OCI-LY7 (cell line): ENCODE data around the gene OR5AU1. TPM values are rescaled to one million over a fixed set of nuclear protein-coding genes. Genes with fewer than 3 reads are reported as not detected.
A peak's percentile ranks its signal among the peaks of the same experiment; 100 is the strongest.

Experiments used
- BruUV-seq: library from RNA; stranded (reverse); fragments of 400-500 nt; replicated peaks from 2 replicates; lab custom pipeline; 2021; lab: Mats Ljungman, UMichigan
- CTCF ChIA-PET: fragments of 300-600 bp; sonication (Branson Sonifier 250); formaldehyde crosslinking; loops from one replicate; lab custom pipeline; 2022; ENCODE audit warnings: antibody characterized with exemption; ENCODE audit not compliant: unreplicated experiment; lab: Charles Lee
- POLR2A ChIA-PET: fragments of 300-600 bp; sonication (Branson Sonifier 250); formaldehyde crosslinking; loops from one replicate; lab custom pipeline; 2022; ENCODE audit warnings: antibody characterized with exemption; lab: Charles Lee
- DNase-seq: peaks from one replicate; pipeline ENCODE4 v3.0.0-alpha.2; 2015; ENCODE audit warnings: low spot score
- H2AFZ ChIP-seq: fragments of 200-600 bp; sonication (generic), shearing (Covaris generic); 2 replicates; pipeline ENCODE4 v1.6.1; 2014; ENCODE audit warnings: mild to moderate bottlenecking, antibody characterized with exemption, low read length, moderate library complexity
- H3K27ac ChIP-seq: fragments of 200-600 bp; sonication (generic); 2 replicates; pipeline ENCODE4 v1.5.1; 2014; ENCODE audit warnings: mixed run types, low read depth, mild to moderate bottlenecking, moderate library complexity, low read length, inconsistent platforms; ENCODE audit not compliant: poor library complexity, severe bottlenecking
- H3K36me3 ChIP-seq: fragments of 200-600 bp; sonication (generic); 2 replicates; pipeline ENCODE4 v1.6.1; 2014; ENCODE audit warnings: mild to moderate bottlenecking, antibody characterized with exemption, low read length, moderate library complexity, mixed read lengths; ENCODE audit not compliant: insufficient read depth
- H3K4me1 ChIP-seq: fragments of 200-600 bp; sonication (generic); 2 replicates; pipeline ENCODE4 v1.5.1; 2014; ENCODE audit warnings: mild to moderate bottlenecking, low read length; ENCODE audit not compliant: insufficient read depth, poor library complexity, severe bottlenecking
- H3K4me2 ChIP-seq: fragments of 200-600 bp; sonication (generic); 2 replicates; pipeline ENCODE4 v1.6.1; 2014; ENCODE audit warnings: mild to moderate bottlenecking, low read length
- H3K4me3 ChIP-seq: fragments of 200-600 bp; sonication (generic); 2 replicates; pipeline ENCODE4 v1.5.1; 2014; ENCODE audit warnings: mild to moderate bottlenecking, low read depth, low read length; ENCODE audit not compliant: poor library complexity, severe bottlenecking
- H3K79me2 ChIP-seq: fragments of 200-600 bp; sonication (generic); 2 replicates; pipeline ENCODE4 v1.6.1; 2016; ENCODE audit warnings: low read depth, mild to moderate bottlenecking, low read length, moderate library complexity, mixed read lengths; ENCODE audit not compliant: insufficient read depth
- H3K9me2 ChIP-seq: fragments of 200-600 bp; sonication (generic); 2 replicates; pipeline ENCODE4 v1.6.1; 2016; ENCODE audit warnings: mild to moderate bottlenecking, low read length, mixed read lengths; ENCODE audit not compliant: insufficient read depth
- H3K9me3 ChIP-seq: fragments of 200-600 bp; sonication (generic); 2 replicates; pipeline ENCODE4 v1.6.1; 2014; ENCODE audit warnings: mild to moderate bottlenecking, mixed run types, low read length, mixed read lengths
- H4K20me1 ChIP-seq: fragments of 200-600 bp; sonication (generic); 2 replicates; pipeline ENCODE4 v1.6.1; 2014; ENCODE audit warnings: mild to moderate bottlenecking, antibody characterized with exemption, low read length, moderate library complexity, mixed read lengths; ENCODE audit not compliant: insufficient read depth
- EZH2phosphoT487 ChIP-seq: fragments of 200-600 bp; sonication (generic); IDR thresholded peaks from 2 replicates; pipeline ENCODE4 v1.6.1; 2018; ENCODE audit warnings: low read depth, borderline replicate concordance, mild to moderate bottlenecking, mixed run types, antibody characterized with exemption, low read length, moderate library complexity, mixed read lengths
- intact Hi-C: fragments of 100-400 bp; cut with micrococcal nuclease; formaldehyde crosslinking; loops from one replicate; pipeline ENCODE4 v1.10.0; 2022; ENCODE audit not compliant: unreplicated experiment
- total RNA-seq, 2 experiments: library from RNA; depleted of rRNA in 1 of 2; stranded (reverse); fragments of >200 nt in 1 of 2; shearing (Covaris generic) in 1 of 2; gene quantifications; 2 replicates each; pipeline ENCODE4 v1.2.3, GENCODE V29; 2014 to 2022
- TF ChIP-seq, protein P1 (sequence below): fragments of 200-600 bp; sonication (generic); conservative IDR thresholded peaks from 2 replicates; pipeline ENCODE4 v1.5.1; 2014; ENCODE audit warnings: mild to moderate bottlenecking, antibody characterized with exemption, low read length, moderate library complexity, mixed read lengths

Gene OR5AU1
- total RNA-seq, 2 experiments from 2014 or later, result not detected

DNA sequence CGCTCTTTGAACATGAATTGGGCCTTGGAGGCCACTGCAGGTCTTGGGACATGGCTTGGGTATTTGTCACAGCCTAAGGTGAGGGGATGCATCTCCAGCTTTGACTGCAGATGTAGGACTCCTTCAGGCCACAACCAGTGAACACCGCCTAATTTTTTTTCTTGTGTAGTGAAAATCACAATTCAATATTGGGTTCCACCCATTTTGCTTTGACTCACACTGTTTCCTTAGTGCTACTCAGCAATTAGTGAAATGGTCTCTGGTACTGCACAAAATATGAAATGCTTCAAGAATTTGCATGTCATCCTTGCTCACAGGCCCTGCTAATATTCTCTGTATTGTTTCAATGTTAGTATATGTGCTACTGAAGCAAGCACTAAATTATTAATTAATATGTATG, 42.5 kb downstream of the OR5AU1 start:
- no peak for TF ChIP-seq EZH2phosphoT487
- TF ChIP-seq, protein P1, sequence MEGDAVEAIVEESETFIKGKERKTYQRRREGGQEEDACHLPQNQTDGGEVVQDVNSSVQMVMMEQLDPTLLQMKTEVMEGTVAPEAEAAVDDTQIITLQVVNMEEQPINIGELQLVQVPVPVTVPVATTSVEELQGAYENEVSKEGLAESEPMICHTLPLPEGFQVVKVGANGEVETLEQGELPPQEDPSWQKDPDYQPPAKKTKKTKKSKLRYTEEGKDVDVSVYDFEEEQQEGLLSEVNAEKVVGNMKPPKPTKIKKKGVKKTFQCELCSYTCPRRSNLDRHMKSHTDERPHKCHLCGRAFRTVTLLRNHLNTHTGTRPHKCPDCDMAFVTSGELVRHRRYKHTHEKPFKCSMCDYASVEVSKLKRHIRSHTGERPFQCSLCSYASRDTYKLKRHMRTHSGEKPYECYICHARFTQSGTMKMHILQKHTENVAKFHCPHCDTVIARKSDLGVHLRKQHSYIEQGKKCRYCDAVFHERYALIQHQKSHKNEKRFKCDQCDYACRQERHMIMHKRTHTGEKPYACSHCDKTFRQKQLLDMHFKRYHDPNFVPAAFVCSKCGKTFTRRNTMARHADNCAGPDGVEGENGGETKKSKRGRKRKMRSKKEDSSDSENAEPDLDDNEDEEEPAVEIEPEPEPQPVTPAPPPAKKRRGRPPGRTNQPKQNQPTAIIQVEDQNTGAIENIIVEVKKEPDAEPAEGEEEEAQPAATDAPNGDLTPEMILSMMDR, result no peak
- Histone ChIP-seq H3K79me2 (no peaks in the 10 kb centered on the region), H4K20me1 (no peaks in the 10 kb centered on the region), H3K27ac (no peak overlapping the region), H3K4me1 (peaks cover 11% of the 10 kb centered on the region), H3K9me2 (no peaks in the 10 kb centered on the region), H3K9me3 (no peaks in the 10 kb centered on the region), H3K4me3 (no peak overlapping the region), H3K36me3 (no peaks in the 10 kb centered on the region), H3K4me2 (no peak overlapping the region), H2AFZ (no peak overlapping the region)
- DNase-seq, result no peak
- CTCF ChIA-PET, result no interaction called here
- intact Hi-C loops, result no loop called here
- no TSS peak for BruUV-seq
- POLR2A ChIA-PET, result interaction anchor here (1.0 to 1.6 kb wide), 2 partner anchors 10 to 98 kb away, joined by 3 read pairs; no protein-coding TSS in a partner anchor

DNA sequence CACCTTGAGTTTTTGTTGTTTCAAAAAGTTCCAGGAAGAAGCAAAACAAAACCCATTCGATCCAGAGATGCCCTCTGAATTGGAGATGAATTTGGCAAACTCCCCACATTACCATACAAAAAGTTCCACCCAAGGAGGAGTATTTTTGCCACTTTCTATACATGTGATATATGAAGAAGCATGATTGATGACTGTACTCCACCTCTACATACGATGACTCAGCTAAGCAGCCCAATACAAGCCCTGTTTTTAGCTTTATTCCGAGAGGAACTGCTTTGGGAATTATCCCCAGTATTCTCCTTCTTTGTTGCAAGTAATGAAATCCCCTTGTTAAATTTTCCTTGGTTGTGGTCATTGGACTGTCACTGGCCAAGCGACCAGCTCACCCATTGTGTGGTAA, 43.6 kb downstream of the OR5AU1 start:
- ChIA-PET POLR2A (interaction anchor here (0.5 to 1.6 kb wide), 2 partner anchors 73 to 97 kb away, joined by 3 read pairs; no protein-coding TSS in a partner anchor), CTCF (no interaction called here)
- no peak for TF ChIP-seq EZH2phosphoT487
- TF ChIP-seq, protein P1, result no peak
- no peak for DNase-seq
- intact Hi-C loops, result no loop called here
- H4K20me1 ChIP-seq, result no peaks in the 10 kb centered on the region
- no peaks in the 10 kb centered on the region for H3K9me3 ChIP-seq
- no peaks in the 10 kb centered on the region for H3K36me3 ChIP-seq
- BruUV-seq, result no TSS peak
- no peak overlapping the region for H3K27ac ChIP-seq
- H3K9me2 ChIP-seq, result no peaks in the 10 kb centered on the region
- H3K4me1 ChIP-seq, result peaks cover 11% of the 10 kb centered on the region
- no peak overlapping the region for H2AFZ ChIP-seq
- no peaks in the 10 kb centered on the region for H3K79me2 ChIP-seq
- no peak overlapping the region for H3K4me2 ChIP-seq
- H3K4me3 ChIP-seq, result no peak overlapping the region

DNA sequence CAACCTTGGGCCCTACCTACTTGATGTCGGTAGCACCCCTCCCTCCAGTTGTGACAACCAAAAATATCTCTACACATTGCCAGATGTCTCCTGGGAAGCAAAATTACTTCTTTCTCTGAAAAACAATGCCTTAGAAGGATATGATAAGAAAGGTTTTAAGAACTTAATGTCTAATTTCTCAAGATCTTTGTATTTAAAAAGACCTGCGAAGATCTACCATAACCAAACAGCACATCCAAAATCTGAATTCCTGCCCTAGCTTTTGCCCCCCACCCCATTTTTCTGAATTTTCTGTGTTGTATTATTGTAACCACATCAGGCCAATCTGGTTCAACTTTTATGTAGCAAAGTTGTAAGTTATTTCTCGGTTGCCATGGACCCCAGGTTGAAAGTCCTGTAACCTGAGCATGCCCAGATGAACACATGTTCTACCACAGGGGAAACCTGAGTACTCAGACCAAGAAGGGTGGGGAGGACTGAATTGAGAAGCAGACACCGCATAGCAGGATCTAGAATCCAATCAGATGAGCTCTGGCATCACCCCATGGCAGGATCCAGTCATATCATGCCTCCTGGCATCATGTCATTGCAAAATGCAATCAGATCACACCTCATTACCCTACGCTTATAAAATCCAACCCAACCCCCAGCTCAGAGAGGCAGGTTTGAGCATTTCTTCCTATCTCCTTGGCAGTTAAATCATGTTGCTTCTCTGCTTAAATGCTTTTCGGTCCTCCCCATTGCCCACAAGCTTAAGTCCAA, 46.3 kb downstream of the OR5AU1 start:
- intact Hi-C loops, result loop anchor here (10.0 kb wide), 1 partner anchor 425 kb away; the partner anchor contains the start of genes ANG and RNASE4
- H3K79me2 ChIP-seq, result no peaks in the 10 kb centered on the region
- no peak overlapping the region for H2AFZ ChIP-seq
- H3K4me1 ChIP-seq, result peaks cover 23% of the 10 kb centered on the region
- H3K9me3 ChIP-seq, result no peaks in the 10 kb centered on the region
- peak overlapping the region; percentile 32; the same call in 1 of the 2 replicates for H3K4me2 ChIP-seq
- ChIA-PET POLR2A (interaction anchor here (0.8 kb wide), 2 partner anchors 14 to 66 kb away, joined by 4 read pairs; no protein-coding TSS in a partner anchor), CTCF (interaction anchor here (0.8 to 1.0 kb wide), 2 partner anchors 95 kb away, joined by 3 read pairs; no protein-coding TSS in a partner anchor)
- H3K9me2 ChIP-seq, result no peaks in the 10 kb centered on the region
- H4K20me1 ChIP-seq, result no peaks in the 10 kb centered on the region
- H3K4me3 ChIP-seq, result no peak overlapping the region
- no peaks in the 10 kb centered on the region for H3K36me3 ChIP-seq
- no peak for TF ChIP-seq EZH2phosphoT487
- TF ChIP-seq, protein P1, result no peak
- BruUV-seq, result no TSS peak
- H3K27ac ChIP-seq, result no peak overlapping the region
- DNase-seq, result no peak
